Right lobe of liver (tissue), 4 donors: ENCODE data around the gene CPED1.

Experiments used
- POLR2A ChIP-seq: fragments of 450-650 bp; IDR thresholded peaks from one replicate; pipeline ENCODE4 v1.6.1; 2017; ENCODE audit warnings: antibody characterized with exemption, mild to moderate bottlenecking
- TF ChIP-seq, protein P1 (sequence below), 4 donors: fragments of 200-600 bp in 3 of 4; fragments of 450-650 bp in 1 of 4; IDR thresholded peaks; one replicate each; pipeline versions ENCODE4 v1.5.1 to v1.8.0; 2016 to 2022; ENCODE audit warnings: antibody characterized with exemption in 4 of 4, mild to moderate bottlenecking in 2 of 4
- donor health status: DM: no; HTN: no; CAD: no.
- donor health status: DM: no; HTN: no; CAD: no.
- donor health status: DM: no; HTN: yes; CAD: no.

DNA sequence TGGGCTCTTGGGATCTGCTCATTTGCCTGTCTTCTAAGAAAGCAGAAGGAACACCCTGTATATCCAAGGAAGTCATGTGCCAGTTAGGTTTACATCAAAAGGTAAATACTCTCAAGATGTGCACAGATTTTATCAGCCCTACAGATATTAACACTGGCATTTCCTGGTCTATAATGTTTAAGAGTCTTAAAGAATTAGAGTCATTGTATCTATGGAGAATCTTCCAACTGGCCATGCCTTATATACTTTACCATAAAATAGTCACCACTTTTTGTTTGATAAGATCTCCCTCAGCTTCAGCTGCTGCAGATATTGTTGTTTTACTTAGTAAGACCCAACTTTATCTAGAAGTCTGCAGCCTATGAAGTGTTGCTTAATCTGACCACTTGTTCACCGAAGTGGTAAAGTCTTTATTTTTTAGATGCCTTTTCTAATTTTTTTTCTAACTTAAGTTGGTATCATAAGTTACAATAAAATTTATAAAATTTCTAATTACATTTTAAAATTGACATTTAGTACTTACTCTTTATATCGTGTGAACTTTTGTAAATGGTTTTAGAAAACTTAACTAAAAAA lies 58.5 kb downstream of the CPED1 start:
- TF ChIP-seq, protein P1, sequence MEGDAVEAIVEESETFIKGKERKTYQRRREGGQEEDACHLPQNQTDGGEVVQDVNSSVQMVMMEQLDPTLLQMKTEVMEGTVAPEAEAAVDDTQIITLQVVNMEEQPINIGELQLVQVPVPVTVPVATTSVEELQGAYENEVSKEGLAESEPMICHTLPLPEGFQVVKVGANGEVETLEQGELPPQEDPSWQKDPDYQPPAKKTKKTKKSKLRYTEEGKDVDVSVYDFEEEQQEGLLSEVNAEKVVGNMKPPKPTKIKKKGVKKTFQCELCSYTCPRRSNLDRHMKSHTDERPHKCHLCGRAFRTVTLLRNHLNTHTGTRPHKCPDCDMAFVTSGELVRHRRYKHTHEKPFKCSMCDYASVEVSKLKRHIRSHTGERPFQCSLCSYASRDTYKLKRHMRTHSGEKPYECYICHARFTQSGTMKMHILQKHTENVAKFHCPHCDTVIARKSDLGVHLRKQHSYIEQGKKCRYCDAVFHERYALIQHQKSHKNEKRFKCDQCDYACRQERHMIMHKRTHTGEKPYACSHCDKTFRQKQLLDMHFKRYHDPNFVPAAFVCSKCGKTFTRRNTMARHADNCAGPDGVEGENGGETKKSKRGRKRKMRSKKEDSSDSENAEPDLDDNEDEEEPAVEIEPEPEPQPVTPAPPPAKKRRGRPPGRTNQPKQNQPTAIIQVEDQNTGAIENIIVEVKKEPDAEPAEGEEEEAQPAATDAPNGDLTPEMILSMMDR (IDR thresholded peaks at IDR 0.05): no peak
- TF ChIP-seq POLR2A: no peak
